Mucosa of descending colon (tissue), 3 donors: Measurements from ENCODE around the gene ARL15. TPM values are rescaled to one million over a fixed set of nuclear protein-coding genes. Genes with fewer than 3 reads are reported as not detected.
A peak's percentile ranks its signal among the peaks of the same experiment; 100 is the strongest.

Experiments
- ATAC-seq: fragments of 200-7000 bp; cut with Tn5 transposase; one replicate; pipeline ENCODE4 v1.9.1; 2020; ENCODE audit warnings: mild to moderate bottlenecking, moderate library complexity
- DNase-seq, 3 donors: peaks; one replicate each; pipeline ENCODE4 v3.0.0-alpha.2; 2020
- H3K36me3 ChIP-seq: fragments of 200-600 bp; one replicate; pipeline ENCODE4 v1.8.0; 2021; ENCODE audit warnings: low read depth, mild to moderate bottlenecking
- H3K4me1 ChIP-seq: fragments of 200-600 bp; one replicate; pipeline ENCODE4 v1.8.0; 2021; ENCODE audit warnings: low read depth, mild to moderate bottlenecking
- H3K4me3 ChIP-seq: fragments of 200-600 bp; one replicate; pipeline ENCODE4 v1.8.0; 2021; ENCODE audit warnings: mild to moderate bottlenecking
- H3K9me3 ChIP-seq: fragments of 200-600 bp; one replicate; pipeline ENCODE4 v1.8.0; 2021; ENCODE audit warnings: mild to moderate bottlenecking
- CTCF ChIP-seq: fragments of 200-600 bp; IDR thresholded peaks from one replicate; pipeline ENCODE4 v1.8.0; 2022; ENCODE audit warnings: antibody characterized with exemption, mild to moderate bottlenecking
- intact Hi-C, 2 donors: fragments of 100-400 bp; cut with DNase I in 1 of 2; cut with micrococcal nuclease in 1 of 2; formaldehyde crosslinking; loops; one replicate each; pipeline versions ENCODE4 v1.11.0 to v1.11.1; 2022; cut with DNase I, micrococcal nuclease
- total RNA-seq, 3 donors: library from RNA; stranded (reverse); fragmentation: NEBNext Ultra II Directional in 2 of 3; extraction: Animal tissue kit (Norgen Biotek cat#: 25700) in 2 of 3; gene quantifications; one replicate each; pipeline versions ENCODE4 v1.2.1 to v1.2.4, GENCODE V29; 2021 to 2023
- donor health status: DM: no; HTN: no; CAD: no; lungs with moderate emphysema.
- donor health status: DM: no; HTN: no; CAD: no.
- donor health status: DM: no; HTN: yes; CAD: no.

ARL15 gene
- total RNA-seq, 3 donors from 2014 or later = 21.2 to 34.8 (median 30.1) TPM

DNA sequence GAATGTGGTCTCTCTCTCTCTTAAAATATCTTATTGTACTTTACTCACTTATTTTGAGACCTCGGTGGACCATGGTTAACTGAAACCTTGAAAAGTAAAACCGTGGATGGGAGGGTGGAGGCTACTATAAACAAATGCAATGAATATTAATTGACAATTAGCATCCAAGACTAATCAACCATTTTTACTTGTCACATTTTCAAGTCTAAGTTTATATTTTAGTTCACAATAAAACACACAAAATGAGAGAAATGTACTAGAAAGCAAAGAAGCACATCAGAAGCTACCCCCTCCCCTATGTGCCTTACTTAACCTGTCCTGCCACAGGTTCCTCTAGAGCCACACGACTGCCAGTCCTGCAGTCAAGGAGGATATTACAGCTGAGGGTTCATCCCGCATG is 4.6 kb downstream of the ARL15 start:
- DNase-seq (no peak), ATAC-seq (no peak)
- Histone ChIP-seq H3K4me1 (peaks cover 10% of the 10 kb centered on the region), H3K4me3 (no peak overlapping the region), H3K36me3 (no peaks in the 10 kb centered on the region), H3K9me3 (no peaks in the 10 kb centered on the region)
- no peak for TF ChIP-seq CTCF
- intact Hi-C loops = no loop called here

- no peak for TF ChIP-seq CTCF
- peak; percentile 13 for ATAC-seq
- no peak for DNase-seq
- H3K4me1 ChIP-seq = peaks cover 9% of the 10 kb centered on the region
- intact Hi-C loops = no loop called here
- no peak overlapping the region for H3K4me3 ChIP-seq
- no peaks in the 10 kb centered on the region for H3K9me3 ChIP-seq
- no peaks in the 10 kb centered on the region for H3K36me3 ChIP-seq
These were observed 6.3 kb downstream of the ARL15 start for GRCh38 chr5:54304040-54304439.

- intact Hi-C loops = no loop called here
- no peak overlapping the region for H3K4me3 ChIP-seq
- ATAC-seq (no peak), DNase-seq (no peak)
- peaks cover under 1% of the 10 kb centered on the region for H3K4me1 ChIP-seq
- TF ChIP-seq CTCF = no peak
- no peaks in the 10 kb centered on the region for H3K9me3 ChIP-seq
- H3K36me3 ChIP-seq = no peaks in the 10 kb centered on the region
These were observed 8.1 kb downstream of the ARL15 start for GRCh38 chr5:54302267-54302687.

DNA sequence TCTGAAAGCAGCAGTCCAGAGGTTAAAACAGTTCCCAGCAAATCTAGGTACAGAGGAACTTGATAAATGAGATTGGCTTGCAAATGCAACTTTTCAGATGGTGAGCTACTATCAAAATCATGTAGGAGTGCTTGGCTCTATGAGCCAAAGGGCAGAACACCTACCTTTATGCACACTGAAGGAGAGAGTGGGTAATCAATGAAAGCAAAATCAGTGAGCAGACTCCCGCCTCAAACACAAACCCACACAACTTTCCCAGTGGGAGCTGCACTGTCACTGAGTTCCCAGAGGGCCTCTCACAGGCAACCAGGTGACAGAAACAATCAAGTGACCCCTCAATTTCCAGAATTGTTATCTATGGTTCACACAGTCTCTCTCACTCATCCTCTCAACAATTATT is 8.5 kb downstream of the ARL15 start:
- H3K4me1 ChIP-seq = peaks cover 5% of the 10 kb centered on the region
- no peaks in the 10 kb centered on the region for H3K9me3 ChIP-seq
- DNase-seq (no peak), ATAC-seq (no peak)
- H3K4me3 ChIP-seq = no peak overlapping the region
- intact Hi-C loops = no loop called here
- no peak for TF ChIP-seq CTCF
- H3K36me3 ChIP-seq = no peaks in the 10 kb centered on the region

GRCh38 chr5:54301220-54301619 is 9.2 kb downstream of the ARL15 start:
- no peak for TF ChIP-seq CTCF
- H3K4me1 ChIP-seq = peaks cover 11% of the 10 kb centered on the region
- H3K9me3 ChIP-seq = no peaks in the 10 kb centered on the region
- DNase-seq (no peak), ATAC-seq (no peak)
- H3K36me3 ChIP-seq = no peaks in the 10 kb centered on the region
- intact Hi-C loops = no loop called here
- no peak overlapping the region for H3K4me3 ChIP-seq

- ATAC-seq (no peak), DNase-seq (no peak)
- no peak for TF ChIP-seq CTCF
- Histone ChIP-seq H3K9me3 (no peaks in the 10 kb centered on the region), H3K36me3 (no peaks in the 10 kb centered on the region), H3K4me3 (no peak overlapping the region), H3K4me1 (peaks cover 22% of the 10 kb centered on the region)
- intact Hi-C loops = no loop called here
These were observed 11.4 kb downstream of the ARL15 start for GRCh38 chr5:54298947-54299346.
